SK-N-SH (cell line): ENCODE data around the gene LXN. TPM values are rescaled to one million over a fixed set of nuclear protein-coding genes. Genes with fewer than 3 reads are reported as not detected.

Source experiments
- CHD2 ChIP-seq: fragments of 150-350 bp; IDR thresholded peaks from 2 replicates; pipeline ENCODE4 v1.6.1; 2018; ENCODE audit warnings: low read length; ENCODE audit not compliant: partially characterized antibody
- CTCF ChIP-seq: fragments of 200-600 bp; sonication (generic); IDR thresholded peaks from 2 replicates; pipeline ENCODE4 v1.6.1; 2017; ENCODE audit warnings: antibody characterized with exemption, mild to moderate bottlenecking, moderate library complexity
- FOXJ3 ChIP-seq: sonication (generic); formaldehyde crosslinking; IDR thresholded peaks from 2 replicates; pipeline ENCODE4 v1.5.1; 2020; ENCODE audit warnings: mild to moderate bottlenecking, missing genetic modification reagents
- JUND ChIP-seq: IDR thresholded peaks from 2 replicates; pipeline ENCODE4 v1.4.0; 2012
- NFIC ChIP-seq: IDR thresholded peaks from 2 replicates; pipeline ENCODE4 v1.4.0; 2012; ENCODE audit warnings: borderline replicate concordance
- POLR2AphosphoS5 ChIP-seq: IDR thresholded peaks from 2 replicates; pipeline ENCODE4 v1.6.1; 2012; ENCODE audit warnings: low read depth, low read length
- RAD21 ChIP-seq: IDR thresholded peaks from 2 replicates; pipeline ENCODE4 v1.6.1; 2012; ENCODE audit warnings: mild to moderate bottlenecking, low read length
- RCOR1 ChIP-seq: fragments of 150-350 bp; IDR thresholded peaks from 2 replicates; pipeline ENCODE4 v1.6.1; 2017; ENCODE audit warnings: antibody characterized with exemption, low read length
- RFX5 ChIP-seq: IDR thresholded peaks from 2 replicates; pipeline ENCODE4 v1.6.1; 2012; ENCODE audit warnings: mild to moderate bottlenecking, improper control_type of control experiment, low read length
- SIN3A ChIP-seq: IDR thresholded peaks from 2 replicates; pipeline ENCODE4 v1.6.1; 2012; ENCODE audit warnings: low read depth, mild to moderate bottlenecking, low read length, moderate library complexity, borderline replicate concordance
- TEAD4 ChIP-seq: IDR thresholded peaks from 2 replicates; pipeline ENCODE4 v1.4.0; 2012; ENCODE audit warnings: mild to moderate bottlenecking, borderline replicate concordance; ENCODE audit not compliant: insufficient read depth
- polyA plus RNA-seq, 3 experiments: library from polyadenylated mRNA; depleted of rRNA; stranded (reverse); fragments of >200 nt; gene quantifications; 2 replicates each; pipeline ENCODE4 v1.2.3, GENCODE V29; 2012
- TF ChIP-seq, protein P1 (sequence below): IDR thresholded peaks from 2 replicates; pipeline ENCODE4 v1.4.0; 2012; ENCODE audit warnings: low read depth
- TF ChIP-seq, protein P2 (sequence below): IDR thresholded peaks from 2 replicates; pipeline ENCODE4 v1.6.1; 2012; ENCODE audit warnings: mild to moderate bottlenecking, low read depth, low read length, moderate library complexity
- TF ChIP-seq, protein P3 (sequence below): IDR thresholded peaks from 2 replicates; pipeline ENCODE4 v1.4.0; 2012; ENCODE audit warnings: low read depth, borderline replicate concordance
- TF ChIP-seq, protein P4 (sequence below): fragments of 150-350 bp; IDR thresholded peaks from 2 replicates; pipeline ENCODE4 v1.6.1; 2017; ENCODE audit warnings: antibody characterized with exemption, low read length, low read depth, borderline replicate concordance
- TF ChIP-seq, protein P5 (sequence below): IDR thresholded peaks from 2 replicates; pipeline ENCODE4; 2012

The LXN gene
- polyA plus RNA-seq, 1 of the 3 experiments (the other 2 are of a cell fraction), result not detected

GRCh38 chr3:158644345-158644908 lies 28.0 kb downstream of the LXN start, which contains the start of gene GFM1 (continued):
- peak; percentile 85 for TF ChIP-seq POLR2AphosphoS5
- TF ChIP-seq NFIC, result no peak
- TF ChIP-seq CHD2, result peak; percentile 93
- TF ChIP-seq, protein P1, sequence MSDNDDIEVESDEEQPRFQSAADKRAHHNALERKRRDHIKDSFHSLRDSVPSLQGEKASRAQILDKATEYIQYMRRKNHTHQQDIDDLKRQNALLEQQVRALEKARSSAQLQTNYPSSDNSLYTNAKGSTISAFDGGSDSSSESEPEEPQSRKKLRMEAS, result peak; percentile 97
- TF ChIP-seq RFX5, result no peak; the same call in 1 of the 2 replicates
- TF ChIP-seq, protein P2, sequence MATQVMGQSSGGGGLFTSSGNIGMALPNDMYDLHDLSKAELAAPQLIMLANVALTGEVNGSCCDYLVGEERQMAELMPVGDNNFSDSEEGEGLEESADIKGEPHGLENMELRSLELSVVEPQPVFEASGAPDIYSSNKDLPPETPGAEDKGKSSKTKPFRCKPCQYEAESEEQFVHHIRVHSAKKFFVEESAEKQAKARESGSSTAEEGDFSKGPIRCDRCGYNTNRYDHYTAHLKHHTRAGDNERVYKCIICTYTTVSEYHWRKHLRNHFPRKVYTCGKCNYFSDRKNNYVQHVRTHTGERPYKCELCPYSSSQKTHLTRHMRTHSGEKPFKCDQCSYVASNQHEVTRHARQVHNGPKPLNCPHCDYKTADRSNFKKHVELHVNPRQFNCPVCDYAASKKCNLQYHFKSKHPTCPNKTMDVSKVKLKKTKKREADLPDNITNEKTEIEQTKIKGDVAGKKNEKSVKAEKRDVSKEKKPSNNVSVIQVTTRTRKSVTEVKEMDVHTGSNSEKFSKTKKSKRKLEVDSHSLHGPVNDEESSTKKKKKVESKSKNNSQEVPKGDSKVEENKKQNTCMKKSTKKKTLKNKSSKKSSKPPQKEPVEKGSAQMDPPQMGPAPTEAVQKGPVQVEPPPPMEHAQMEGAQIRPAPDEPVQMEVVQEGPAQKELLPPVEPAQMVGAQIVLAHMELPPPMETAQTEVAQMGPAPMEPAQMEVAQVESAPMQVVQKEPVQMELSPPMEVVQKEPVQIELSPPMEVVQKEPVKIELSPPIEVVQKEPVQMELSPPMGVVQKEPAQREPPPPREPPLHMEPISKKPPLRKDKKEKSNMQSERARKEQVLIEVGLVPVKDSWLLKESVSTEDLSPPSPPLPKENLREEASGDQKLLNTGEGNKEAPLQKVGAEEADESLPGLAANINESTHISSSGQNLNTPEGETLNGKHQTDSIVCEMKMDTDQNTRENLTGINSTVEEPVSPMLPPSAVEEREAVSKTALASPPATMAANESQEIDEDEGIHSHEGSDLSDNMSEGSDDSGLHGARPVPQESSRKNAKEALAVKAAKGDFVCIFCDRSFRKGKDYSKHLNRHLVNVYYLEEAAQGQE, result peak; percentile 56; the same call in 1 of the 2 replicates
- TF ChIP-seq, protein P3, sequence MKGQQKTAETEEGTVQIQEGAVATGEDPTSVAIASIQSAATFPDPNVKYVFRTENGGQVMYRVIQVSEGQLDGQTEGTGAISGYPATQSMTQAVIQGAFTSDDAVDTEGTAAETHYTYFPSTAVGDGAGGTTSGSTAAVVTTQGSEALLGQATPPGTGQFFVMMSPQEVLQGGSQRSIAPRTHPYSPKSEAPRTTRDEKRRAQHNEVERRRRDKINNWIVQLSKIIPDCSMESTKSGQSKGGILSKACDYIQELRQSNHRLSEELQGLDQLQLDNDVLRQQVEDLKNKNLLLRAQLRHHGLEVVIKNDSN, result no peak
- TF ChIP-seq, protein P4, sequence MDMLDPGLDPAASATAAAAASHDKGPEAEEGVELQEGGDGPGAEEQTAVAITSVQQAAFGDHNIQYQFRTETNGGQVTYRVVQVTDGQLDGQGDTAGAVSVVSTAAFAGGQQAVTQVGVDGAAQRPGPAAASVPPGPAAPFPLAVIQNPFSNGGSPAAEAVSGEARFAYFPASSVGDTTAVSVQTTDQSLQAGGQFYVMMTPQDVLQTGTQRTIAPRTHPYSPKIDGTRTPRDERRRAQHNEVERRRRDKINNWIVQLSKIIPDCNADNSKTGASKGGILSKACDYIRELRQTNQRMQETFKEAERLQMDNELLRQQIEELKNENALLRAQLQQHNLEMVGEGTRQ, result no peak
- TF ChIP-seq, protein P5, sequence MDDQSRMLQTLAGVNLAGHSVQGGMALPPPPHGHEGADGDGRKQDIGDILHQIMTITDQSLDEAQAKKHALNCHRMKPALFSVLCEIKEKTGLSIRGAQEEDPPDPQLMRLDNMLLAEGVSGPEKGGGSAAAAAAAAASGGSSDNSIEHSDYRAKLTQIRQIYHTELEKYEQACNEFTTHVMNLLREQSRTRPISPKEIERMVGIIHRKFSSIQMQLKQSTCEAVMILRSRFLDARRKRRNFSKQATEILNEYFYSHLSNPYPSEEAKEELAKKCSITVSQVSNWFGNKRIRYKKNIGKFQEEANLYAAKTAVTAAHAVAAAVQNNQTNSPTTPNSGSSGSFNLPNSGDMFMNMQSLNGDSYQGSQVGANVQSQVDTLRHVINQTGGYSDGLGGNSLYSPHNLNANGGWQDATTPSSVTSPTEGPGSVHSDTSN, result peak; percentile 71
- no peak for TF ChIP-seq FOXJ3 (CRISPR knock-in tag)
- no peak for TF ChIP-seq JUND
- TF ChIP-seq CTCF, result peak; percentile 81
- TF ChIP-seq SIN3A, result peak; percentile 97; the same call in 1 of the 2 replicates
- TF ChIP-seq RAD21, result peak; percentile 56
- TF ChIP-seq TEAD4, result no peak
- peak; percentile 63; the same call in 1 of the 2 replicates for TF ChIP-seq RCOR1
